ENCODE measurements around the gene KCNJ6.

- TF ChIP-seq, protein P1, sequence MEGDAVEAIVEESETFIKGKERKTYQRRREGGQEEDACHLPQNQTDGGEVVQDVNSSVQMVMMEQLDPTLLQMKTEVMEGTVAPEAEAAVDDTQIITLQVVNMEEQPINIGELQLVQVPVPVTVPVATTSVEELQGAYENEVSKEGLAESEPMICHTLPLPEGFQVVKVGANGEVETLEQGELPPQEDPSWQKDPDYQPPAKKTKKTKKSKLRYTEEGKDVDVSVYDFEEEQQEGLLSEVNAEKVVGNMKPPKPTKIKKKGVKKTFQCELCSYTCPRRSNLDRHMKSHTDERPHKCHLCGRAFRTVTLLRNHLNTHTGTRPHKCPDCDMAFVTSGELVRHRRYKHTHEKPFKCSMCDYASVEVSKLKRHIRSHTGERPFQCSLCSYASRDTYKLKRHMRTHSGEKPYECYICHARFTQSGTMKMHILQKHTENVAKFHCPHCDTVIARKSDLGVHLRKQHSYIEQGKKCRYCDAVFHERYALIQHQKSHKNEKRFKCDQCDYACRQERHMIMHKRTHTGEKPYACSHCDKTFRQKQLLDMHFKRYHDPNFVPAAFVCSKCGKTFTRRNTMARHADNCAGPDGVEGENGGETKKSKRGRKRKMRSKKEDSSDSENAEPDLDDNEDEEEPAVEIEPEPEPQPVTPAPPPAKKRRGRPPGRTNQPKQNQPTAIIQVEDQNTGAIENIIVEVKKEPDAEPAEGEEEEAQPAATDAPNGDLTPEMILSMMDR (IDR thresholded peaks at IDR 0.05; ENCODE audit: low read length) = no peak
- TF ChIP-seq EZH2 (IDR thresholded peaks at IDR 0.05; ENCODE audit: borderline replicate concordance, low read length) = no peak
These were observed 351.8 kb downstream of the KCNJ6 start for GRCh38 chr21:37564341-37564923.
